Left ventricle myocardium inferior (tissue), 1 donor: ENCODE results near the gene ZCCHC8. TPM values are rescaled to one million over a fixed set of nuclear protein-coding genes. Genes with fewer than 3 reads are reported as not detected.
"Not testable (repeated sequence)": the region's sequence is repeated elsewhere in the genome, so short reads cannot be mapped to it uniquely, and the experiment has no call there.

Experiments used
- DNase-seq: peaks from one replicate; pipeline ENCODE4 v3.0.0-alpha.2; 2020
- H3K27ac ChIP-seq: fragments of 200-600 bp; replicated peaks from 2 replicates; pipeline ENCODE4 v1.8.0; 2021
- H3K27me3 ChIP-seq: fragments of 200-600 bp; 2 replicates; pipeline ENCODE4 v1.8.0; 2021; ENCODE audit warnings: low read depth
- H3K36me3 ChIP-seq: fragments of 200-600 bp; 2 replicates; pipeline ENCODE4 v1.8.0; 2021
- H3K4me1 ChIP-seq: fragments of 200-600 bp; 2 replicates; pipeline ENCODE4 v1.8.0; 2021
- H3K4me3 ChIP-seq: fragments of 200-600 bp; 2 replicates; pipeline ENCODE4 v1.8.0; 2021; ENCODE audit warnings: mild to moderate bottlenecking, moderate library complexity
- H3K9me3 ChIP-seq: fragments of 200-600 bp; replicated peaks from 2 replicates; pipeline ENCODE4 v1.8.0; 2021
- intact Hi-C: fragments of 100-400 bp; cut with micrococcal nuclease; formaldehyde crosslinking; loops from one replicate; pipeline ENCODE4 v1.11.0; 2022
- total RNA-seq: library from RNA; stranded (reverse); fragmentation: NEBNext Ultra II Directional; extraction: Animal tissue kit (Norgen Biotek cat#: 25700); gene quantifications from one replicate; pipeline ENCODE4 v1.2.1, GENCODE V29; 2021
- TF ChIP-seq, protein P1 (sequence below): fragments of 200-600 bp; IDR thresholded peaks from 2 replicates; pipeline ENCODE4 v1.8.0; 2021; ENCODE audit warnings: antibody characterized with exemption, mild to moderate bottlenecking, borderline replicate concordance
- donor health status: DM: no; HTN: yes; CAD: no; lungs with severe emphysema.

The ZCCHC8 gene
- total RNA-seq, 1 donor from 2014 or later, result 8.4 TPM

DNA sequence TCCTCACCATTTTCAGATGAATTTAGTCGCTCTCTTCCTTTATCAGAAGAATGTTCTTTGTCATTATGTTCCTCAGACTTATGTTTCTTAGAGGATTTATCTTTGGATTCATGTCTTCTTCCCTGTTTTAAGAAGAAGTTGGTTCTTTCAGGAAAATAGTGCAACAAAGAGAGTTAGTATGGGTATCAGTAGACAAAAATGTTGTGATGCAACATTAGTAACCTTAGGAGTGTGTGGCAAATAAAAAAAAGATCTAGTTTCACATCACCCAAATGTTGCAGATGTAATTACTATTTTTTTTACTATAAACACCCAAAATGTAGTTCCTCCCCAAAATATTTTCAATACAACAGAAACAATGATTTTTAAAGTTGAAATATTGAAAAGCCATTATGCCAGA lies 18.2 kb upstream of the ZCCHC8 start:
- H3K4me1 ChIP-seq, result peaks cover 43% of the 10 kb centered on the region
- TF ChIP-seq, protein P1, sequence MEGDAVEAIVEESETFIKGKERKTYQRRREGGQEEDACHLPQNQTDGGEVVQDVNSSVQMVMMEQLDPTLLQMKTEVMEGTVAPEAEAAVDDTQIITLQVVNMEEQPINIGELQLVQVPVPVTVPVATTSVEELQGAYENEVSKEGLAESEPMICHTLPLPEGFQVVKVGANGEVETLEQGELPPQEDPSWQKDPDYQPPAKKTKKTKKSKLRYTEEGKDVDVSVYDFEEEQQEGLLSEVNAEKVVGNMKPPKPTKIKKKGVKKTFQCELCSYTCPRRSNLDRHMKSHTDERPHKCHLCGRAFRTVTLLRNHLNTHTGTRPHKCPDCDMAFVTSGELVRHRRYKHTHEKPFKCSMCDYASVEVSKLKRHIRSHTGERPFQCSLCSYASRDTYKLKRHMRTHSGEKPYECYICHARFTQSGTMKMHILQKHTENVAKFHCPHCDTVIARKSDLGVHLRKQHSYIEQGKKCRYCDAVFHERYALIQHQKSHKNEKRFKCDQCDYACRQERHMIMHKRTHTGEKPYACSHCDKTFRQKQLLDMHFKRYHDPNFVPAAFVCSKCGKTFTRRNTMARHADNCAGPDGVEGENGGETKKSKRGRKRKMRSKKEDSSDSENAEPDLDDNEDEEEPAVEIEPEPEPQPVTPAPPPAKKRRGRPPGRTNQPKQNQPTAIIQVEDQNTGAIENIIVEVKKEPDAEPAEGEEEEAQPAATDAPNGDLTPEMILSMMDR, result no peak
- no peaks in the 10 kb centered on the region for H3K9me3 ChIP-seq
- H3K27me3 ChIP-seq, result no peaks in the 10 kb centered on the region
- peaks cover 84% of the 10 kb centered on the region for H3K36me3 ChIP-seq
- intact Hi-C loops, result no loop called here
- no peak for DNase-seq
- H3K27ac ChIP-seq, result no peak overlapping the region
- H3K4me3 ChIP-seq, result no peak overlapping the region

DNA sequence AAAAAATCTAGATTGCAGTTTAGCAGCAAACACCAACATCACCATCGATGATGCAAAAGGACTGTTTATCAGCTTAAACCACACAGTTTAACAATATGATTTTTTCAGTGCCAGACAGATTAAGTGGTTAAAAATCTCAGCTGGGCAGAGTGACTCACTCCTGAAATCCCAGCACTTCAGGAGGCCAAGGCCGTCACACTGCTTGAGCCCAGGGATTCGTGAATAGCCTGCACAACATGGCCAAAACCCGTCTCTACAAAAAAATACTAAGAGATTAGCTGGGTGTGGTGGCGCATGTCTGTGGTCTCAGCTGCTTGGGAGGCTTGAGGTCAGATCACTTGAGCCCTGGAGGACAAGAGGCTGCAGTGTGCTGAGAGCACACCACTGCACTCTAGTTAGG lies 17.1 kb upstream of the ZCCHC8 start:
- Histone ChIP-seq H3K4me1 (peaks cover 33% of the 10 kb centered on the region), H3K4me3 (no peak overlapping the region), H3K27me3 (no peaks in the 10 kb centered on the region), H3K27ac (no peak overlapping the region), H3K9me3 (no peaks in the 10 kb centered on the region), H3K36me3 (peaks cover 94% of the 10 kb centered on the region)
- intact Hi-C loops, result no loop called here
- DNase-seq, result no peak
- TF ChIP-seq, protein P1, result no peak

DNA sequence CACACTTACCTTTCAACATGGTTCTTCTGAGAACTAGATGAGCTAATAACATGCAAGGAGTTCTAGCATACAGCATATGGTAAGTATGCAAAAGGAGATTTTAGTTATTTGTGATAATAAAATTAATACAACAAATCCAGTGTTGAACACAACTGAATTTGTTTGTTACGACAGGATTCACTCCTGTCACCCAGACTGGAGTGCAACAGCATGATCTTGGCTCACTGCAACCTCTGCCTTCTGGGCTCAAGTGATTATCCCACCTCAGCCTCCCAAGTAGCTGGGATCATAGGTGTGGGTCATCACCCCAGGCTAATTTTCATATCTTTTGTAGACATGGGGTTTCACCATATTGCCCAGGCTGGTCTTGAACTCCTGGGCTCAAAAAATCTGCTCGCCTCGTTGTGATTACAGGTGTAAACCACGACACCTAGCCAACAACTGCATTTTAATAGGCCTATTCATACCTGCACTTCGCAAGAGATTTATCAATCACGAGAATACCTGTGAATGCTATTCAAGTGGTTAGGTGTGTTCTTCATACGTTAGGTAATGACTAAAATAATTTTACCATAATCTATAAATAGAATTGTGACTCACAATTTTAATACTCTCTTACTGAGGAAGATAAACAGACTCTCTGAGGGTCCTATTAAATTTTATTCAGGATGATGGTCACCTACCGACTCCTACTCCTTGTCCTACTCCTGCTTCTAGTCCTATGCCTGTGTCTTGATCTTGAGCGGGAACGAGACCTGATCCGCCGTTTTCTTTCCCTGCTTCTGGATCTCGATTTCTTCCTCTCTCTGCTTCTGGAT lies 16.0 kb upstream of the ZCCHC8 start:
- H3K36me3 ChIP-seq, result peaks cover 99% of the 10 kb centered on the region
- intact Hi-C loops, result no loop called here
- no peak overlapping the region for H3K4me3 ChIP-seq
- no peaks in the 10 kb centered on the region for H3K27me3 ChIP-seq
- TF ChIP-seq, protein P1, result no peak
- no peak overlapping the region for H3K27ac ChIP-seq
- no peaks in the 10 kb centered on the region for H3K9me3 ChIP-seq
- peaks cover 22% of the 10 kb centered on the region for H3K4me1 ChIP-seq
- DNase-seq, result no peak

DNA sequence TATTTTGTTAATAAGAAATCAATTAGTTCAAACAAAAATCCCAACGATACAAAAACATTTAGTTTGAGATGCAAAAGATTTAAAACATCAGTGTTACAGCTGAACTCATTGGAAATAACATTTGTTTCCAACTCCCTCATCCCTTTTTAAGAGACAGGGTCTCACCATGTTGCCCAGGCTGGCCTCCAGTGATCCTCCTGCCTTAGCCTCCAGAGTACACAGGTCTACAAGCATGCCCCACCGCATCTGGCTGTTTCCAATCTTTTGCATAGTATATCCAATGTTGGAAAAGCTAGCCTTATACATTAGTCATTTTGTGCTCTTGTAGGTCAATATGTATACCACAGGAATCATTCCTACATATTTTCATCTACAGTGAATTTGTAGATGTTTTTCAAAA lies 14.5 kb upstream of the ZCCHC8 start:
- peaks cover 17% of the 10 kb centered on the region for H3K4me1 ChIP-seq
- TF ChIP-seq, protein P1, result no peak

DNA sequence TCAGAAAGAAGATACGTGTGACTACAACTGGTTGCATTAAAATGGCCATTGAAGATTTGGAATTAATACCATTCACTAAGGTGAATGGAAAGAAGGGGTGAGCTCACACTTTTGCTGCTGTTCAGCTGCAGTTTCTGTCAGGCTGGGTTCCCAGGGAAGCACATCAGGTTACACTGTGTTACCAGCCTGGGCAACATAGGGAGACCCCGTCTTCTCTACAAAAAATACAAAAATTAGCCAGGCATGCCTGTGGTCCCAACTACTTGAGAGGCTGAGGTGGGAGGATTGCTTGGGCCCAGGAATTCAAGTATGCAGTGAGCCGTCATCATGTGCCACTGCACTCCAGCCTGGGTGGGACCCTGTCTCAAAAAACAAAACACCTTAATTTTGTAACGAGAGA lies 12.9 kb upstream of the ZCCHC8 start:
- Histone ChIP-seq H3K4me1 (peaks cover 12% of the 10 kb centered on the region), H3K27me3 (no peaks in the 10 kb centered on the region), H3K27ac (no peak overlapping the region), H3K36me3 (peaks cover 99% of the 10 kb centered on the region), H3K9me3 (no peaks in the 10 kb centered on the region), H3K4me3 (no peak overlapping the region)
- DNase-seq, result no peak
- TF ChIP-seq, protein P1, result no peak
- intact Hi-C loops, result no loop called here

More for the DNA sequence above, 14.5 kb upstream of the ZCCHC8 start:
- H3K27ac ChIP-seq, result no peak overlapping the region
- H3K27me3 ChIP-seq, result no peaks in the 10 kb centered on the region
- H3K4me3 ChIP-seq, result no peak overlapping the region
- peaks cover 99% of the 10 kb centered on the region for H3K36me3 ChIP-seq
- no peaks in the 10 kb centered on the region for H3K9me3 ChIP-seq
- no peak for DNase-seq
- intact Hi-C loops, result no loop called here

DNA sequence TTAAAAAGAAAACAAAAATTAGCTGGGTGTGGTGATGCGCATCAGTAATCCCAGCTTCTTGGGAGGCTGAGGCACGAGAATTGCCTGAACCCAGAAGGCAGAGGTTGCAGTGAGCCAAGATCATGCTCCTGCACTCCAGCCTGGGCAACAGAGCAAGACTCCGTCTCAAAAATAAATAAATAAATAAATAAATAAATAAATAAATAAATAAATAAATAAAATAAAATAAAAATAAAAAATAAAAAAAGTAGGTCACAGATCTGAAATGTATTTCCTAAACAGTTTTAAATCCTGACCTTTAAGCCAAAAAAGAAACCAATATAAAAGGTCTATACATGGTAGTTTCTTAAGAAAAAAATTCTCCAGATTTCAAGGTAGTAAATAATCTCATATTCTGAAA lies 12.3 kb upstream of the ZCCHC8 start:
- Histone ChIP-seq H3K4me1 (peaks cover 14% of the 10 kb centered on the region), H3K36me3 (peaks cover 99% of the 10 kb centered on the region)
- DNase-seq, H3K4me3 ChIP-seq, H3K9me3 ChIP-seq, intact Hi-C loops, H3K27ac ChIP-seq, H3K27me3 ChIP-seq: not testable (repeated sequence)
